ENCODE data around the gene AUTS2. TPM values are rescaled to one million over a fixed set of nuclear protein-coding genes. Genes with fewer than 3 reads are reported as not detected.

Gene AUTS2
- total RNA-seq, 1 donor from 2014 or later, result 56.0 TPM

- no peak overlapping the region for H3K27ac ChIP-seq
- intact Hi-C loops (cut with DNase I), result no loop called here
- peaks cover 18% of the 10 kb centered on the region for H3K4me1 ChIP-seq
- H3K36me3 ChIP-seq, result no peaks in the 10 kb centered on the region
- no peaks in the 10 kb centered on the region for H3K9me3 ChIP-seq
- no peak overlapping the region for H3K4me3 ChIP-seq
- H3K27me3 ChIP-seq, result no peaks in the 10 kb centered on the region
- DNase-seq (no peak), ATAC-seq (no peak)
- no peak for TF ChIP-seq CTCF (IDR thresholded peaks at IDR 0.05)
These were observed 203.7 kb downstream of the AUTS2 start for GRCh38 chr7:69801729-69802682.

- H3K4me3 ChIP-seq, result no peak overlapping the region
- H3K27me3 ChIP-seq, result no peaks in the 10 kb centered on the region
- H3K36me3 ChIP-seq, result no peaks in the 10 kb centered on the region
- peaks cover 18% of the 10 kb centered on the region for H3K4me1 ChIP-seq
- H3K27ac ChIP-seq, result no peak overlapping the region
- no peaks in the 10 kb centered on the region for H3K9me3 ChIP-seq
- TF ChIP-seq CTCF (IDR thresholded peaks at IDR 0.05), result no peak
- ATAC-seq (no peak), DNase-seq (no peak)
- intact Hi-C loops (cut with DNase I), result no loop called here
These were observed 205.6 kb downstream of the AUTS2 start for GRCh38 chr7:69803699-69804516.

- no peak for TF ChIP-seq CTCF (IDR thresholded peaks at IDR 0.05)
- Histone ChIP-seq H3K27ac (no peak overlapping the region), H3K36me3 (no peaks in the 10 kb centered on the region), H3K4me3 (no peak overlapping the region), H3K9me3 (no peaks in the 10 kb centered on the region), H3K4me1 (peaks cover 12% of the 10 kb centered on the region), H3K27me3 (no peaks in the 10 kb centered on the region)
- intact Hi-C loops (cut with DNase I), result no loop called here
- no peak for DNase-seq
- ATAC-seq, result no peak
These were observed 206.7 kb downstream of the AUTS2 start for GRCh38 chr7:69804962-69805361.

GRCh38 chr7:69808391-69808790, 210.1 kb downstream of the AUTS2 start:
- no peak for TF ChIP-seq CTCF (IDR thresholded peaks at IDR 0.05)
- intact Hi-C loops (cut with DNase I), result no loop called here
- H3K4me1 ChIP-seq, result no peaks in the 10 kb centered on the region
- no peak overlapping the region for H3K4me3 ChIP-seq
- ATAC-seq (no peak), DNase-seq (no peak)
- H3K36me3 ChIP-seq, result no peaks in the 10 kb centered on the region
- no peak overlapping the region for H3K27ac ChIP-seq
- H3K27me3 ChIP-seq, result no peaks in the 10 kb centered on the region
- no peaks in the 10 kb centered on the region for H3K9me3 ChIP-seq

GRCh38 chr7:69811476-69812308, 213.4 kb downstream of the AUTS2 start:
- intact Hi-C loops (cut with DNase I), result no loop called here
- no peaks in the 10 kb centered on the region for H3K36me3 ChIP-seq

More at GRCh38 chr7:69811476-69812308, 213.4 kb downstream of the AUTS2 start:
- no peak overlapping the region for H3K4me3 ChIP-seq
- H3K27me3 ChIP-seq, result no peaks in the 10 kb centered on the region
- H3K4me1 ChIP-seq, result peaks cover 7% of the 10 kb centered on the region
- no peak overlapping the region for H3K27ac ChIP-seq
- TF ChIP-seq CTCF (IDR thresholded peaks at IDR 0.05), result no peak
- ATAC-seq, result no peak
- H3K9me3 ChIP-seq, result no peaks in the 10 kb centered on the region
- DNase-seq, result no peak
